ENCODE data around the gene ADAMTS15. TPM values are rescaled to one million over a fixed set of nuclear protein-coding genes. Genes with fewer than 3 reads are reported as not detected.

ADAMTS15 gene
- total and polyA plus RNA-seq, 12 donors, result 7.7 to 49.4 (median 16.4) TPM

DNA sequence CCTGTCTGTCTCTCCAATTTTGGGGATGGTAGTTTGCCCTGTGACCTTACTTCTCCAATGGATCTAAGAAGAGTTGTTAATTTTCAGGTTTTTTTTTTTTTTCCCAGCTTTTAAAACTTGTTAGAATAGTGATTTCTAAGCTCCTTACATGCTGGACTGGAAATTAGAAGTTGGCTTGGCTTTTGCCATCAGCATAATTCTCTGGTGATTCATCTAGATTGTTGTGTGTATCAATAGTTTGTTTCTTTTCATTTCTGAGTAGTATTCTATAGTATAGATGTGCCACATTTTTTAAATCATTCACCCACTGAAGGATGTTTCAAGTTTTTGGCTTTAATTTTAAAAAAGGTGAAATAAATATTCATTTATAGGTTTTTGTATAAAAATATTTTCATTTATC lies 51.4 kb downstream of the ADAMTS15 start:
- intact Hi-C loops (cut with DNase I), result no loop called here
- H3K36me3 ChIP-seq, result no peaks in the 10 kb centered on the region
- TF ChIP-seq, protein P1, sequence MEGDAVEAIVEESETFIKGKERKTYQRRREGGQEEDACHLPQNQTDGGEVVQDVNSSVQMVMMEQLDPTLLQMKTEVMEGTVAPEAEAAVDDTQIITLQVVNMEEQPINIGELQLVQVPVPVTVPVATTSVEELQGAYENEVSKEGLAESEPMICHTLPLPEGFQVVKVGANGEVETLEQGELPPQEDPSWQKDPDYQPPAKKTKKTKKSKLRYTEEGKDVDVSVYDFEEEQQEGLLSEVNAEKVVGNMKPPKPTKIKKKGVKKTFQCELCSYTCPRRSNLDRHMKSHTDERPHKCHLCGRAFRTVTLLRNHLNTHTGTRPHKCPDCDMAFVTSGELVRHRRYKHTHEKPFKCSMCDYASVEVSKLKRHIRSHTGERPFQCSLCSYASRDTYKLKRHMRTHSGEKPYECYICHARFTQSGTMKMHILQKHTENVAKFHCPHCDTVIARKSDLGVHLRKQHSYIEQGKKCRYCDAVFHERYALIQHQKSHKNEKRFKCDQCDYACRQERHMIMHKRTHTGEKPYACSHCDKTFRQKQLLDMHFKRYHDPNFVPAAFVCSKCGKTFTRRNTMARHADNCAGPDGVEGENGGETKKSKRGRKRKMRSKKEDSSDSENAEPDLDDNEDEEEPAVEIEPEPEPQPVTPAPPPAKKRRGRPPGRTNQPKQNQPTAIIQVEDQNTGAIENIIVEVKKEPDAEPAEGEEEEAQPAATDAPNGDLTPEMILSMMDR (IDR thresholded peaks at IDR 0.05), result no peak
- H3K27me3 ChIP-seq, result no peaks in the 10 kb centered on the region
- H3K4me1 ChIP-seq, result no peaks in the 10 kb centered on the region
- no peak overlapping the region for H3K27ac ChIP-seq
- ATAC-seq (no peak), DNase-seq (no peak)
- H3K9me3 ChIP-seq, result peaks cover 0 to 25% (median 0%) of the 10 kb centered on the region in 11 donors
- H3K4me3 ChIP-seq, result no peak overlapping the region

- Histone ChIP-seq H3K27ac (no peak overlapping the region), H3K4me3 (no peak overlapping the region), H3K27me3 (no peaks in the 10 kb centered on the region), H3K36me3 (no peaks in the 10 kb centered on the region), H3K9me3 (peaks cover 0 to 24% (median 0%) of the 10 kb centered on the region in 11 donors), H3K4me1 (no peaks in the 10 kb centered on the region)
- intact Hi-C loops (cut with DNase I), result no loop called here
- no peak for DNase-seq
- TF ChIP-seq, protein P1 (IDR thresholded peaks at IDR 0.05), result no peak
- ATAC-seq, result no peak
- WGBS, 2 donors, result 93 to 95% methylated on average over 1 of the region's 1 CpG
These were observed 55.9 kb downstream of the ADAMTS15 start for GRCh38 chr11:130504317-130504716.

DNA sequence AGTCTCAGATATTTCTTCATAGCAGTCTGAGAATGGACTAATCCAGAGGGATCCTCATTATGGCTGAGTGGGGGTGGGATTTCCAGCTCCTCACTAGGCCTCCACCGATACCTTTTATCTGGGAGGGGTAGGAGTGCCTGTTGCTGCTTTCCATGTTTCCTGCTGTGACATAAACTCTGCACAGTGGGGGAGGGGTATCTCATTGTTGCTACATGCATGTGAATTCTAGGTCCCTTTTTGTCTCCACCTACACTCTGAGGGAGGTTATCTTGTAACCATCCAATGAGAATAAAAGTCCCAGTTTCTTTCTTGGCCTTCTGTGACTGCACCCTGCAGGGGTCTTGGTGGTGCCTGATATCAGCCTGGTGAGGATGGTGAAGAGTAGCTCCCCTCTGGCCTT lies 60.5 kb downstream of the ADAMTS15 start:
- no peak for ATAC-seq
- Histone ChIP-seq H3K4me3 (no peak overlapping the region), H3K27ac (no peak overlapping the region), H3K9me3 (peaks cover 0 to 21% (median 0%) of the 10 kb centered on the region in 11 donors), H3K36me3 (no peaks in the 10 kb centered on the region), H3K4me1 (peaks cover 5 to 34% (median 20%) of the 10 kb centered on the region in 9 donors), H3K27me3 (no peaks in the 10 kb centered on the region)
- WGBS, 2 donors, result 87 to 92% methylated on average over 1 of the region's 1 CpG
- no peak for DNase-seq
- intact Hi-C loops (cut with DNase I), result no loop called here
- TF ChIP-seq, protein P1 (IDR thresholded peaks at IDR 0.05), result no peak

DNA sequence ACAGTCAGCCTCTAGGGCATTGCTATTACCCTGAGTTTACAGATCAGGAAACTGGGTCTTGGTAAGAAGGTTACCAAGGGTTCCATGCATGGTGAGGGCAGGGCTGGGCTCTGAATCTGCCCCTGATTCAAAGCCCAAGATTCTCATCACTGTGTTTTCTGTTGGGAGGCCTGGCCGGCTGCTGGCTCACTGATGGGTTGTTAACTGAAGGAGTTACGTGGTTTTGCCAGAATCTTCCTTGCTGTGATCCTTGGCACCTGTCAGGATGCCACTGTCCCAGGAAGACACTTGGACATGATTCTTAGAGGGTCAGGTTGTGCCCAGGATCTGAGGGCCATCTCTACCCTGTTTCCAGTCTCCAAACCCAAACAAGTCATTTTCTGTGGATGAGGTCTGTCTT lies 61.5 kb downstream of the ADAMTS15 start:
- Histone ChIP-seq H3K27me3 (no peaks in the 10 kb centered on the region), H3K4me1 (peaks cover 5 to 41% (median 26%) of the 10 kb centered on the region in 9 donors), H3K4me3 (no peak overlapping the region), H3K36me3 (no peaks in the 10 kb centered on the region), H3K27ac (peak overlapping the region in 9 of 10 donors; percentile 23 to 72 (median 42)), H3K9me3 (peaks cover 0 to 14% (median 0%) of the 10 kb centered on the region in 11 donors)
- 85 to 97% methylated on average over 2 of the region's 2 CpGs for WGBS, 2 donors
- intact Hi-C loops (cut with DNase I), result no loop called here
- DNase-seq (no peak), ATAC-seq (no peak)
- TF ChIP-seq, protein P1 (IDR thresholded peaks at IDR 0.05), result no peak

Measured in heart right ventricle (tissue), 16 donors.